Stimulated activated CD4-positive, alpha-beta T cell treated with anti-CD3 and anti-CD28 coated beads, Interleukin-4, amount 100 ng/mL, for 4 hours (primary cell): ENCODE data around the gene MCTS1.
"Not testable (repeated sequence)": the region's sequence is repeated elsewhere in the genome, so short reads cannot be mapped to it uniquely, and the experiment has no call there.

ENCODE experiments used
- DNase-seq, 2 experiments: peaks; one replicate each; pipeline ENCODE4 v3.0.0-alpha.2; 2020

The MCTS1 gene

GRCh38 chrX:120629667-120630537 is 26.0 kb downstream of the MCTS1 start, which contains the start of gene C1GALT1C1:
C1GALT1C1 (minus strand) TSS chrX:120630054; CDS start chrX:120627166, 2,888 bp downstream.
- DNase-seq, result peak; percentile 86 to 91

DNA sequence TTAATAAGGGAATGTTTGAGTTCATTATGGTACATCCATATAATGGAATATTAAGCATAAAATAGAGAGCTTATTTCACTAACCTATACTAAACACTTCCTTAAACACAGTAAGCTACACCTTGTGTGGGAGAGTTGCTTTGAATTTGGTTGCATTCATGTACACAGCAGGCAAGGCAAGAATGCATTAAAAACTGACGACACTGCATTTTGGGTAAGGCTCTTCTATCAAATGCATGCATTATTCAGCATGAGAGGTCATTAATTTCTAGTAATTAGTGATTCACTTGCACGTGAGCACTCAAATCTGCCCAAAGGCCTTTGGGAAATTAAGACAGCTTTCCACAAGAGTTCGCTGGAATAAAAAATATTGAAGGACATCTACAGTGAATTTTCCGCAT is 34.7 kb downstream of the MCTS1 start:
- no peak for DNase-seq

GRCh38 chrX:120642871-120643270 is 39.0 kb downstream of the MCTS1 start:
- no peak for DNase-seq

DNA sequence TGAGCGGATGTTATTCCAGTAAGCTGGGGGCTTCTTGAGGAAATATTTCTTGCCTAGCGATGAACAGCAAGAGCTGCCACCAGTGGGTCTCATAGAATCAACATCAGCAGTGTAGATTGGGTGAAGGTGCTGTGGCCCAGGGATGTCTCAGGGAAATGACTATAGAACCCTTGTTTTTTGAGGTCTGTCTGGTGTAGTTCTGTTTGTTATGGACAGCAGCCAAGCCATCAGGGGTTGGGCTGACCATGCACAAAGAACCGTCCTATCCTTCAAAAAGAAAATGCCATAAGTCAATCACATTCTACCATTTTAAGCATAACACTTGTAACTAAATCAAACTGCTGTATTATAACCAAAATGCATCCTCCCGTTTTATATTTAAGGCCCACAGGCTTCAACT is 43.2 kb downstream of the MCTS1 start:
- no peak for DNase-seq

- DNase-seq, result not testable (repeated sequence)
Observed at GRCh38 chrX:120652256-120652655, 48.4 kb downstream of the MCTS1 start.

DNA sequence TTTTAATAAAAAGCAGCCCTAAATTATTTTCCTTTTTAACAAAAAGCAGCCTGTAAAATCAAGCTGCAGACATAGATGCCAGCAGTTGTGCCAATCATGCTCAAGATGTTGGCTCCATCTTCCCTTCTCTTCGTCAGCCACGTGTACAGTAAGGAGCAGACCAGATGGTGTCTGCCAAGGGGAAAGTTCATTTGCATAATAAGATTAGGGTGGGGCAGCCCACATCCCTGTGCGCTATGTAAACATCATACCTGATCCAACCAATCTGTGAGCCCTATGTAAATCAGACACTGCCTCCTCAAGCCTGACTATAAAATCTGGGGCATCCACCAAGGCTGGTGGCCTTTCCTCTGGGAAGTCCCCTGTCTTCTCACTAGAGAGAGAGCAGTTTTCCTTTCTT is 49.1 kb downstream of the MCTS1 start:
- no peak for DNase-seq

GRCh38 chrX:120660637-120661036 is 56.7 kb downstream of the MCTS1 start:
- no peak for DNase-seq
